ENCODE results near the gene SGIP1.

Gene SGIP1

DNA sequence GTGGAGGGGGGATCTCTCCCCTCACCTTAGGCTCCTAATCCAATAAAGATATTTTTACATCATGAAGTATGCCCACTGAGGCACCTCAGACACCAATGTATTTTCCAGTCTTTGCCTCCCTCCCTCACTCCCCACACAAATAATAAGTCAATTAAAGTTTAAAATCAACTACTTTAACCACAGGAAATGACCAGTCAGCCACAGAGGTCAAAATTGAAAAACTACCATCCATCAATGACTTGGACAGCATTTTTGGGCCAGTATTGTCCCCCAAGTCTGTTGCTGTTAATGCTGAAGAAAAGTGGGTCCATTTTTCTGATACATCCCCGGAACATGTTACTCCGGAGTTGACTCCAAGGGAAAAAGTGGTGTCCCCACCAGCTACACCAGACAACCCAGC, 147.7 kb downstream of the SGIP1 start:
- no peak overlapping the region for H3K27ac ChIP-seq
- TF ChIP-seq, protein P1, sequence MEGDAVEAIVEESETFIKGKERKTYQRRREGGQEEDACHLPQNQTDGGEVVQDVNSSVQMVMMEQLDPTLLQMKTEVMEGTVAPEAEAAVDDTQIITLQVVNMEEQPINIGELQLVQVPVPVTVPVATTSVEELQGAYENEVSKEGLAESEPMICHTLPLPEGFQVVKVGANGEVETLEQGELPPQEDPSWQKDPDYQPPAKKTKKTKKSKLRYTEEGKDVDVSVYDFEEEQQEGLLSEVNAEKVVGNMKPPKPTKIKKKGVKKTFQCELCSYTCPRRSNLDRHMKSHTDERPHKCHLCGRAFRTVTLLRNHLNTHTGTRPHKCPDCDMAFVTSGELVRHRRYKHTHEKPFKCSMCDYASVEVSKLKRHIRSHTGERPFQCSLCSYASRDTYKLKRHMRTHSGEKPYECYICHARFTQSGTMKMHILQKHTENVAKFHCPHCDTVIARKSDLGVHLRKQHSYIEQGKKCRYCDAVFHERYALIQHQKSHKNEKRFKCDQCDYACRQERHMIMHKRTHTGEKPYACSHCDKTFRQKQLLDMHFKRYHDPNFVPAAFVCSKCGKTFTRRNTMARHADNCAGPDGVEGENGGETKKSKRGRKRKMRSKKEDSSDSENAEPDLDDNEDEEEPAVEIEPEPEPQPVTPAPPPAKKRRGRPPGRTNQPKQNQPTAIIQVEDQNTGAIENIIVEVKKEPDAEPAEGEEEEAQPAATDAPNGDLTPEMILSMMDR (conservative IDR thresholded peaks at IDR 0.05): no peak

DNA sequence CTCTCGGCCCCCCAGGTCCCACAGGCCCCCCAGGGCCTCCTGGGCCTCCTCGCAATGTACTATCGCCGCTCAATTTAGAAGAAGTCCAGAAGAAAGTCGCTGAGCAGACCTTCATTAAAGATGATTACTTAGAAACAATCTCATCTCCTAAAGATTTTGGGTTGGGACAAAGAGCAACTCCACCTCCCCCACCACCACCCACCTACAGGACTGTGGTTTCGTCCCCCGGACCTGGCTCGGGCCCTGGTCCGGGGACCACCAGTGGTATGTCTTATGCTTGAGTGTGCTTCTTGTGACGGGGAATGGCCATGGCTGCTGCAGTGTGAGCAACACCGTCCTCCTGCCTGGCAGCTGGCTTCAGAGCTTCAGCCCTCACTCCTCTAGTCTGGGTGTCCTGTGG, 148.2 kb downstream of the SGIP1 start:
- no peak overlapping the region for H3K27ac ChIP-seq
- TF ChIP-seq, protein P1 (conservative IDR thresholded peaks at IDR 0.05): no peak

DNA sequence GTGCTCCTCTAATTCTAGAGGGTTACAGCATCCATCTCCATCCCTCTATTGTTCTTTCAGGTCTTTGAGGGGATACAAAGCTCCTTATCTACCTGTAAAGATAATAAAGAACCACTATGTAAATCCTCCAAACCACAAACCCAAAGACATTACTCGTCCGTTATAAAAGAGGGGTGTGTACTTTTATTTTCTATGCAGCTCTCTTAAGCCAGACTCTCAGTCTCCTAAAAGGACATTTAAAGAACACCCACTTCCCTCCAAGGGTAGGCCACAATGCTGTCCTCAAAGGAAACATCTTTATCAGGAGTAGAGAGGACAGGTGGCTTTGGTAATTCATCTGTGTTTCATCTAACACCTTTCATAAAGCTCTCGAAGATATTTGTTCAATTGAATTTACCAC, 150.4 kb downstream of the SGIP1 start:
- TF ChIP-seq, protein P1 (conservative IDR thresholded peaks at IDR 0.05): no peak
- H3K27ac ChIP-seq: no peak overlapping the region

DNA sequence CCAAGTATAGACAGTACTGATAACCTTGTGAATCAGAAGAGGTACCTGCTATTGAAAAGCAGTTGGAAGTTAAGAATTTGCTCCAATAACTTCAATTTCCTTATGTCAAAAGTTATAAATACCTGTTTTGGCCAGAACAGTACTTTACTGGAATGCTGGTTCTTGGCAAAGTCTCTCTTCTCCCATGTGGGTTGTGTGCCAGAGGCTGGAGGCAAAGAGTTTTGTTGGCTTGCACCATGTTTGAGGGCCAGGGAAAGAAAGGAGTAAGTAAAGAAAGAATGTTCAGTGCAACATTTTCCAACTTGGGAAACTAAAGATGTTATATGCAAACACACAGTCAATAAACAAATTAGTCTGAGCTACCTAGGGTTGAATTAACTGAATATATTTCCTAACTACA, 151.3 kb downstream of the SGIP1 start:
- TF ChIP-seq, protein P1 (conservative IDR thresholded peaks at IDR 0.05): no peak
- H3K27ac ChIP-seq: no peak overlapping the region

DNA sequence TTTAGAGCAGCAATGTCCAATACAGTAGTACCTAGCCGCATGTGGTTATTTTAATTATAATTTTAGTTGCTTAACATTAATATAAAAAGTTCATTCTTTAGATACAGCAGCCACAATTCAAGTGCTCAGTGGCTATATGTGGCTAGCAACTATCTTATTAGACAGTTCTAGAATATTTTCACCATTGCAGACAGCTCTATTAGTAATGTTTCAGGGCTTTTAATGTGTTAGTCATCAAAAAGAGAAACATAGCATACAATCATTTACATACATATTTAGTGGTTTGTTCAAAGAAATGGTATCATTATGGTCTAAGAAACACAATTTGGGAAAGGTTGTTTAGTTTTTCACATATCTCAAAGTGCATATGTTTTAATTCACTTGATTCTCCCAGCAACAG, 151.7 kb downstream of the SGIP1 start:
- no peak overlapping the region for H3K27ac ChIP-seq
- TF ChIP-seq, protein P1 (conservative IDR thresholded peaks at IDR 0.05): no peak

DNA sequence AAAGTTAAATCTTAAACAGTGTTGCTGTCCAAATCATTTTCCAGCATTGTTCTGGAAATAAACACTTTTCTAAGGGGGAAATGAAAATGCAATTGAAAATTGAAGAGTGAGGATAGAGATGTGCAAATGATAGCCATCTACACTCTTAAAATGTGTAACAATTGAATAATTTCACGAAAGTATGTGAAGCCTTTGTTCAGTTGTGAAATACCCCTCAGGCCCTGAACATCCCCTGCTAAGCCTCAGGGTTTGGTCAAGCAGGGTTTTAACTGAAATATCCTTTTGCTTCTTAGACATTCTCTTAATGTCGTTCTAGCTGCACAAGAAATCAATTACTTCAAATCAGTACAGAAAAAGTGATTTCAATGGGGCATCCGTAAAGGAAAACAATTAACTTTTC, 152.5 kb downstream of the SGIP1 start:
- TF ChIP-seq, protein P1 (conservative IDR thresholded peaks at IDR 0.05): no peak
- no peak overlapping the region for H3K27ac ChIP-seq

DNA sequence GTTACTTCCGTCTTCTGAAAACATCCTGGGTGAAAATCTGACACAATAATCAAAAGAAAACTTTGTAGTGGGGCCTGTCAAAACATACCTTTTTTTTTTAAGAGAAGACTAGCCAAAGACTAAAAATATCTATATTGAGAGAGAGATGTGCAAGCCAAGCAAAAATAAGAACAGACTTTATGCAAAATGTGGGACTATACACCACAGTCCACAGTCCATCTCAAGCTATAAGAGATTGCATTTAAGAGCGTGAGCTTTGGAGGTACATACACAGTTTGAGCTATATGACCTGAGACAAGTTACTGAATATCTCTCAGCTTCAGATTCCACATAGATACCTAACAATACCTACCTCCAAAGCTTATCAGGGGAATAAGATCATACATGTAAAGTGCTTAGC, 153.4 kb downstream of the SGIP1 start:
- TF ChIP-seq, protein P1 (conservative IDR thresholded peaks at IDR 0.05): no peak
- no peak overlapping the region for H3K27ac ChIP-seq
